Amniotic epithelial cell (primary cell): Measurements from ENCODE around the gene SPATA33.
A peak's percentile ranks its signal among the peaks of the same experiment; 100 is the strongest.

Source experiments
- DNase-seq: peaks from one replicate; pipeline ENCODE4 v3.0.0-alpha.2; 2010; ENCODE audit warnings: low read depth

Gene SPATA33

GRCh38 chr16:89709716-89710432 lies 52.2 kb downstream of the SPATA33 start:
- DNase-seq: no peak

GRCh38 chr16:89710709-89711564 lies 53.3 kb downstream of the SPATA33 start:
- DNase-seq: no peak

GRCh38 chr16:89711601-89712273 lies 54.1 kb downstream of the SPATA33 start:
- DNase-seq: peak; percentile 49

GRCh38 chr16:89712274-89712781 lies 54.7 kb downstream of the SPATA33 start:
- DNase-seq: no peak

- no peak for DNase-seq
Measured at GRCh38 chr16:89716493-89716892, 58.9 kb downstream of the SPATA33 start.

GRCh38 chr16:89716916-89717687 lies 59.5 kb downstream of the SPATA33 start:
- no peak for DNase-seq

- DNase-seq: no peak
Measured at GRCh38 chr16:89717688-89718505, 60.3 kb downstream of the SPATA33 start.
